B cell (primary cell): Measurements from ENCODE around the gene TBL1XR1. TPM values are rescaled to one million over a fixed set of nuclear protein-coding genes. Genes with fewer than 3 reads are reported as not detected.

Experiments used
- ATAC-seq: fragments of 200-7000 bp; cut with Tn5 transposase; one replicate; pipeline ENCODE4 v1.10.0; 2021; ENCODE audit warnings: low read depth, mild to moderate bottlenecking, moderate number of reproducible peaks, moderate library complexity
- CTCF ChIA-PET: fragments of 350-600 bp; sonication (Branson Sonifier 250); formaldehyde crosslinking; loops from one replicate; lab custom pipeline; 2021; ENCODE audit warnings: antibody characterized with exemption, inconsistent platforms; lab: Charles Lee
- POLR2A ChIA-PET: fragments of 350-600 bp; sonication (Branson Sonifier 250); formaldehyde crosslinking; loops from one replicate; lab custom pipeline; 2021; ENCODE audit warnings: antibody characterized with exemption; lab: Charles Lee
- DNase-seq: peaks from one replicate; pipeline ENCODE4 v3.0.0; 2013
- H2AFZ ChIP-seq: 2 replicates; pipeline ENCODE4 v1.6.1; 2012; ENCODE audit warnings: mild to moderate bottlenecking, low read depth, low read length; ENCODE audit not compliant: insufficient read depth, poor library complexity, severe bottlenecking
- H3K27ac ChIP-seq, 2 donors: 1 replicate in 1 of 2; 2 replicates in 1 of 2; pipeline ENCODE4 v1.5.1; 2012 to 2013; ENCODE audit warnings: low read length in 2 of 2, mild to moderate bottlenecking in 2 of 2, moderate library complexity in 1 of 2
- H3K27me3 ChIP-seq, 4 experiments: fragments of 200-600 bp in 1 of 4; sonication (generic) in 1 of 4; replicated peaks in 1 of 4; 1 replicate in 2 of 4; 2 replicates in 2 of 4; pipeline versions ENCODE4 v1.6.1 to v1.7.0; 2013 to 2016; ENCODE audit warnings: low read length in 3 of 4, mild to moderate bottlenecking in 2 of 4, mixed read lengths in 1 of 4, moderate library complexity in 1 of 4; ENCODE audit not compliant: insufficient read depth in 4 of 4, control insufficient read depth in 3 of 4; ENCODE audit errors: control extremely low read depth in 1 of 4
- H3K36me3 ChIP-seq, 2 experiments: replicated peaks in 1 of 2; 1 replicate in 1 of 2; 2 replicates in 1 of 2; pipeline versions ENCODE4 v1.6.1 to v1.7.1; 2013; ENCODE audit warnings: low read length in 1 of 2; ENCODE audit not compliant: insufficient read depth in 2 of 2, control insufficient read depth in 1 of 2; ENCODE audit errors: control extremely low read depth in 1 of 2, extremely low read depth in 1 of 2
- H3K4me1 ChIP-seq, 2 donors: fragments of 200-600 bp in 1 of 2; sonication (generic) in 1 of 2; 1 replicate in 1 of 2; 2 replicates in 1 of 2; pipeline versions ENCODE4 v1.5.1 to v1.6.1; 2013 to 2017; ENCODE audit warnings: low read length in 2 of 2; ENCODE audit not compliant: control insufficient read depth in 2 of 2, insufficient read depth in 2 of 2
- H3K4me2 ChIP-seq: replicated peaks from 2 replicates; pipeline ENCODE3; 2012; ENCODE audit warnings: mild to moderate bottlenecking, low read depth, low read length; ENCODE audit not compliant: poor library complexity, severe bottlenecking
- H3K4me3 ChIP-seq, 5 experiments: fragments of 200-600 bp in 1 of 5; sonication (generic) in 1 of 5; 1 replicate in 3 of 5; 2 replicates in 2 of 5; pipeline versions ENCODE4 v1.5.1 to v1.7.0; 2011 to 2016; ENCODE audit warnings: low read length in 4 of 5, mild to moderate bottlenecking in 4 of 5, low read depth in 2 of 5, control low read depth in 1 of 5, moderate library complexity in 1 of 5; ENCODE audit not compliant: insufficient read depth in 1 of 5; ENCODE audit errors: control extremely low read depth in 1 of 5, extremely low read depth in 1 of 5
- H3K79me2 ChIP-seq: fragments of 200-600 bp; sonication (generic); one replicate; pipeline ENCODE4 v1.6.0; 2016; ENCODE audit warnings: low read length; ENCODE audit not compliant: control insufficient read depth, insufficient read depth
- H3K9ac ChIP-seq: fragments of 200-600 bp; sonication (generic); 2 replicates; pipeline ENCODE4 v1.6.1; 2017; ENCODE audit warnings: mild to moderate bottlenecking, low read length, moderate library complexity
- H3K9me3 ChIP-seq, 3 donors: one replicate each; pipeline versions ENCODE4 v1.6.1 to v1.7.1; 2013; ENCODE audit warnings: low read length in 2 of 3; ENCODE audit not compliant: control insufficient read depth in 2 of 3, insufficient read depth in 1 of 3; ENCODE audit errors: control extremely low read depth in 1 of 3
- H4K20me1 ChIP-seq: 2 replicates; pipeline ENCODE4 v1.6.0; 2012; ENCODE audit warnings: mild to moderate bottlenecking, low read length; ENCODE audit not compliant: insufficient read depth, control insufficient read depth, poor library complexity, severe bottlenecking
- H3K27ac Mint-ChIP-seq: one replicate; pipeline ENCODE4 v1.8.0; 2021; ENCODE audit warnings: mixed read lengths
- H3K27me3 Mint-ChIP-seq: one replicate; pipeline ENCODE4 v1.8.0; 2021; ENCODE audit warnings: mixed read lengths
- H3K4me1 Mint-ChIP-seq: one replicate; pipeline ENCODE4 v1.8.0; 2021; ENCODE audit warnings: mixed read lengths
- H3K4me3 Mint-ChIP-seq: one replicate; pipeline ENCODE4 v1.8.0; 2021; ENCODE audit warnings: mixed read lengths
- H3K9me3 Mint-ChIP-seq: one replicate; pipeline ENCODE4 v1.8.0; 2022; ENCODE audit warnings: mixed read lengths; ENCODE audit not compliant: insufficient read depth
- EZH2 ChIP-seq: IDR thresholded peaks from 2 replicates; pipeline ENCODE4 v1.6.1; 2012; ENCODE audit warnings: borderline replicate concordance, low read depth, mild to moderate bottlenecking, moderate library complexity, low read length; ENCODE audit not compliant: insufficient read depth, poor library complexity, severe bottlenecking
- WGBS: methylation state at CpG from one replicate; pipeline ENCODE4 v1.1.5; 2013; ENCODE audit warnings: missing lambda C conversion rate; ENCODE audit not compliant: insufficient coverage; 5-methylcytosine and 5-hydroxymethylcytosine counted together
- intact Hi-C: fragments of 100-400 bp; cut with micrococcal nuclease; formaldehyde crosslinking; loops from one replicate; pipeline ENCODE4 v1.10.0; 2022
- polyA plus RNA-seq: library from polyadenylated mRNA; depleted of rRNA; stranded (reverse); fragments of >200 nt; gene quantifications from 2 replicates; pipeline ENCODE4 v1.2.3, GENCODE V29; 2012
- total RNA-seq, 2 donors: library from RNA; stranded (reverse); fragments of 120-200 nt in 1 of 2; gene quantifications; 1 replicate in 1 of 2; 2 replicates in 1 of 2; pipeline versions ENCODE4 v1.2.3 to v1.2.4, GENCODE V29; 2013 to 2022
- TF ChIP-seq, protein P1 (sequence below): fragments of 200-600 bp; IDR thresholded peaks from one replicate; pipeline ENCODE4 v1.8.0; 2022; ENCODE audit warnings: antibody characterized with exemption, mild to moderate bottlenecking

Gene TBL1XR1
- total and polyA plus RNA-seq, 2 donors (not counting 1 experiment from before 2014, with no cell fraction given): 17.6 to 128 TPM

DNA sequence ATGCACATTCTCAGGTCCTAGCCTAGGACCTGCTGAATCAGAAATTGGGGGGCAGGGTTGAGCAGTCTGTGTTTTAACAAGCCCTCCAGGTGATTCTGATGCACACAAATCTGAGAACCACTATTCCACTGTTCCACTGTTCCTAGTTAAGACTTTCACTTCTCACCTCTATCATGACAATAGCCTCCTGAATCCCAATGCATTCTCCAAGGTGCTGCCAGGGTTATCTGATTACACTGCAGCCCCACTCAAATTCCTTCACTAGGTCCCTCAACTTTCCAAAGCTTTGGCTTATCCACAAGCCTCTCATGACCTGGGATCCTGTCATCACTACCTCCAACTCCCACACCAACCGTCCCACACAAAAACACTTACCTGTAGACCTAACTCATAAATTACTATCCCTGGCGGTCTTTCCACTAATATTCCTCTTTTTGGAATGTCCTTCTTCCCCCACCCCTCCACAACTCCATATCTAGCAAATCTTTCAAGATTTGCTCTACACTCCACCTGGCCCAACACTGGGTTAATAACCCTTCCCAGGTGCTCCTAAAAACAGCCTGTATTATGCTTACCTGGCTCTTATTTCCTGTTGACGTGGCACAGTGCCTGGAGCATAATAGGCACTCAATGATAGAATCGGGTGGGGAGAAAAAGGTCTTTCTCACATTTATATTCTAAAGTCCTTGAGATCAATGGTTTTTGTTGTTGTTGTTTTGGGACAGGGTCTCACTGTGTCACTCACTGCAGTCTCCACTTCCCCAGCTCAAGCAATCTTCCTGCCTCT, 27.2 kb downstream of the TBL1XR1 start:
- H3K27me3 ChIP-seq: no peaks in the 10 kb centered on the region
- no peaks in the 10 kb centered on the region for H3K27me3 Mint-ChIP-seq
- peaks cover 63% of the 10 kb centered on the region for H3K4me1 Mint-ChIP-seq
- peaks cover 5% of the 10 kb centered on the region for H3K9me3 Mint-ChIP-seq
- peaks cover 20 to 28% of the 10 kb centered on the region in 2 donors for H3K4me1 ChIP-seq
- intact Hi-C loops: no loop called here
- no peak overlapping the region for H2AFZ ChIP-seq
- TF ChIP-seq EZH2: no peak
- TF ChIP-seq, protein P1, sequence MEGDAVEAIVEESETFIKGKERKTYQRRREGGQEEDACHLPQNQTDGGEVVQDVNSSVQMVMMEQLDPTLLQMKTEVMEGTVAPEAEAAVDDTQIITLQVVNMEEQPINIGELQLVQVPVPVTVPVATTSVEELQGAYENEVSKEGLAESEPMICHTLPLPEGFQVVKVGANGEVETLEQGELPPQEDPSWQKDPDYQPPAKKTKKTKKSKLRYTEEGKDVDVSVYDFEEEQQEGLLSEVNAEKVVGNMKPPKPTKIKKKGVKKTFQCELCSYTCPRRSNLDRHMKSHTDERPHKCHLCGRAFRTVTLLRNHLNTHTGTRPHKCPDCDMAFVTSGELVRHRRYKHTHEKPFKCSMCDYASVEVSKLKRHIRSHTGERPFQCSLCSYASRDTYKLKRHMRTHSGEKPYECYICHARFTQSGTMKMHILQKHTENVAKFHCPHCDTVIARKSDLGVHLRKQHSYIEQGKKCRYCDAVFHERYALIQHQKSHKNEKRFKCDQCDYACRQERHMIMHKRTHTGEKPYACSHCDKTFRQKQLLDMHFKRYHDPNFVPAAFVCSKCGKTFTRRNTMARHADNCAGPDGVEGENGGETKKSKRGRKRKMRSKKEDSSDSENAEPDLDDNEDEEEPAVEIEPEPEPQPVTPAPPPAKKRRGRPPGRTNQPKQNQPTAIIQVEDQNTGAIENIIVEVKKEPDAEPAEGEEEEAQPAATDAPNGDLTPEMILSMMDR: no peak
- peaks cover 0 to 9% (median 6%) of the 10 kb centered on the region in 3 donors for H3K9me3 ChIP-seq
- H3K9ac ChIP-seq: no peak overlapping the region
- DNase-seq (no peak), ATAC-seq (no peak)
- H3K4me3 ChIP-seq: no peak overlapping the region
- H3K36me3 ChIP-seq: peaks cover 3 to 10% of the 10 kb centered on the region in 2 experiments
- 89% methylated on average over 2 of the region's 4 CpGs for WGBS
- H3K27ac ChIP-seq: no peak overlapping the region
- ChIA-PET CTCF (no interaction called here), POLR2A (no interaction called here)
- H3K4me3 Mint-ChIP-seq: no peak overlapping the region
- peaks cover 99% of the 10 kb centered on the region for H3K79me2 ChIP-seq
- H4K20me1 ChIP-seq: peaks cover 68% of the 10 kb centered on the region
- H3K4me2 ChIP-seq: no peak overlapping the region
- no peak overlapping the region for H3K27ac Mint-ChIP-seq

DNA sequence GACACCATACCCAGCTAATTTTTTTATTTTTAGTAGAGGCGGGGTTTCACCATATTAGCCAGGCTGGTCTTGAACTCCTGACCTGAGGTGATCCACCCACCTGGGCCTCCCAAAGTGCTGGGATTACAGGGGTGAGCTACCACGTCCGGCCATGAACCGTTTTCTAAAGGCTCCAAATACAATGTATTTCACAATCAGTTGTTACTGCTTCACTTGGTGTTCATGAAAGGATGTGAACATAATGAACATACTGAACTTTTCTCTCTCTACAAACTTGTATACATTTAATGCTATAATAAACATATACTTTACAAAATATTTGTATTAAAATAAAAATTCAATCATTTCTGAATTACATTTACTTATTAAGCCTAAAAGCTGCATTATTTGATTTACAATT, 28.9 kb downstream of the TBL1XR1 start:
- WGBS: 100% methylated on average over 1 of the region's 4 CpGs
- peaks cover 64% of the 10 kb centered on the region for H3K4me1 Mint-ChIP-seq
- POLR2A ChIA-PET: no interaction called here

More for the DNA sequence above, 28.9 kb downstream of the TBL1XR1 start:
- ATAC-seq (no peak), DNase-seq (no peak)
- CTCF ChIA-PET: no interaction called here
- Mint-ChIP-seq H3K27ac (no peak overlapping the region), H3K9me3 (peaks cover 5% of the 10 kb centered on the region), H3K4me3 (no peak overlapping the region), H3K27me3 (no peaks in the 10 kb centered on the region)
- no peak overlapping the region for H3K27ac ChIP-seq
- no peak overlapping the region for H2AFZ ChIP-seq
- peaks cover 16 to 26% of the 10 kb centered on the region in 2 donors for H3K4me1 ChIP-seq
- H3K9me3 ChIP-seq: peaks cover 0 to 12% (median 6%) of the 10 kb centered on the region in 3 donors
- no peak overlapping the region for H3K9ac ChIP-seq
- TF ChIP-seq, protein P1: no peak
- TF ChIP-seq EZH2: no peak
- no peak overlapping the region for H3K4me2 ChIP-seq
- peaks cover 1 to 10% of the 10 kb centered on the region in 2 experiments for H3K36me3 ChIP-seq
- no peaks in the 10 kb centered on the region for H3K27me3 ChIP-seq
- intact Hi-C loops: no loop called here
- H3K4me3 ChIP-seq: no peak overlapping the region
- peaks cover 100% of the 10 kb centered on the region for H3K79me2 ChIP-seq
- H4K20me1 ChIP-seq: peaks cover 66% of the 10 kb centered on the region
